Hepatocyte (in vitro differentiated cells): ENCODE results near the gene SHROOM4. TPM values are rescaled to one million over a fixed set of nuclear protein-coding genes. Genes with fewer than 3 reads are reported as not detected.

ENCODE experiments used
- DNase-seq: peaks from one replicate; pipeline ENCODE4 v3.0.0-alpha.2; 2016; ENCODE audit warnings: low spot score
- H2AFZ ChIP-seq: fragments of 200-600 bp; sonication (generic); 2 replicates; pipeline ENCODE4 v1.6.0; 2016; ENCODE audit warnings: antibody characterized with exemption, mild to moderate bottlenecking
- H3K27ac ChIP-seq: fragments of 200-600 bp; sonication (generic); 2 replicates; pipeline ENCODE4 v1.5.1; 2016; ENCODE audit warnings: mild to moderate bottlenecking
- H3K27me3 ChIP-seq: fragments of 200-600 bp; sonication (generic); 2 replicates; pipeline ENCODE4 v1.6.1; 2016
- H3K36me3 ChIP-seq: fragments of 200-600 bp; sonication (generic); replicated peaks from 2 replicates; pipeline ENCODE4 v1.5.1; 2016; ENCODE audit warnings: low read depth; ENCODE audit not compliant: insufficient read depth
- H3K4me1 ChIP-seq: fragments of 200-600 bp; sonication (generic); 2 replicates; pipeline ENCODE4 v1.5.1; 2016; ENCODE audit warnings: mild to moderate bottlenecking, moderate library complexity; ENCODE audit not compliant: insufficient read depth
- H3K4me2 ChIP-seq: fragments of 200-600 bp; sonication (generic); 2 replicates; pipeline ENCODE4 v1.6.0; 2016
- H3K4me3 ChIP-seq: fragments of 200-600 bp; sonication (generic); 2 replicates; pipeline ENCODE4 v1.5.1; 2016; ENCODE audit warnings: mild to moderate bottlenecking
- H3K79me2 ChIP-seq: fragments of 200-600 bp; sonication (generic); 2 replicates; pipeline ENCODE4 v1.6.0; 2017; ENCODE audit warnings: mild to moderate bottlenecking
- H3K9me2 ChIP-seq: fragments of 200-600 bp; sonication (generic); replicated peaks from 2 replicates; pipeline ENCODE4 v1.6.0; 2017; ENCODE audit warnings: mild to moderate bottlenecking; ENCODE audit not compliant: insufficient read depth
- H3K9me3 ChIP-seq: fragments of 200-600 bp; sonication (generic); 2 replicates; pipeline ENCODE4 v1.5.1; 2016; ENCODE audit warnings: low read depth, mild to moderate bottlenecking
- H4K20me1 ChIP-seq: fragments of 200-600 bp; sonication (generic); 2 replicates; pipeline ENCODE4 v1.6.0; 2016; ENCODE audit warnings: mild to moderate bottlenecking; ENCODE audit not compliant: insufficient read depth, poor library complexity, severe bottlenecking
- EZH2 ChIP-seq: fragments of 200-600 bp; sonication (generic); IDR thresholded peaks from 2 replicates; pipeline ENCODE4 v1.6.1; 2016; ENCODE audit warnings: antibody characterized with exemption, mild to moderate bottlenecking, borderline replicate concordance
- EZH2phosphoT487 ChIP-seq: fragments of 200-600 bp; sonication (generic); IDR thresholded peaks from one replicate; pipeline ENCODE4 v1.6.1; 2018; ENCODE audit warnings: antibody characterized with exemption, mild to moderate bottlenecking, low read depth, moderate library complexity; ENCODE audit not compliant: unreplicated experiment, severe bottlenecking
- WGBS: methylation state at CpG from one replicate; pipeline ENCODE4 v1.1.6; 2016; ENCODE audit warnings: low lambda C conversion rate; ENCODE audit errors: missing lambda C conversion rate; 5-methylcytosine and 5-hydroxymethylcytosine counted together
- polyA plus RNA-seq: library from polyadenylated mRNA; unstranded; fragments of >200 nt; fragmentation: Nextera tagmentation; extraction: Ambion mirVana; gene quantifications from 2 replicates; pipeline ENCODE4 v1.2.1, GENCODE V29; 2016
- total RNA-seq: library from RNA; depleted of rRNA; stranded (reverse); fragments of >200 nt; gene quantifications from 2 replicates; pipeline ENCODE4 v1.2.3, GENCODE V29; 2014
- TF ChIP-seq, protein P1 (sequence below): fragments of 200-600 bp; sonication (generic); IDR thresholded peaks from 2 replicates; pipeline ENCODE4 v1.5.1; 2016; ENCODE audit warnings: antibody characterized with exemption, mild to moderate bottlenecking; ENCODE audit not compliant: poor library complexity

The SHROOM4 gene
- total and polyA plus RNA-seq, 2 experiments from 2014 or later, result 1.6 to 7.1 TPM

- Histone ChIP-seq H3K79me2 (peaks cover 27% of the 10 kb centered on the region), H3K36me3 (no peaks in the 10 kb centered on the region), H3K9me2 (no peaks in the 10 kb centered on the region), H3K4me3 (no peak overlapping the region), H2AFZ (no peak overlapping the region), H4K20me1 (no peaks in the 10 kb centered on the region), H3K27me3 (no peaks in the 10 kb centered on the region), H3K9me3 (no peaks in the 10 kb centered on the region), H3K4me1 (peaks cover 30% of the 10 kb centered on the region), H3K4me2 (peak overlapping the region; percentile 53), H3K27ac (peak overlapping the region; percentile 94)
- WGBS, result 66% methylated on average over 4 of the region's 4 CpGs
- peak; percentile 33 for DNase-seq
- TF ChIP-seq EZH2phosphoT487 (no peak), EZH2 (no peak)
- TF ChIP-seq, protein P1, sequence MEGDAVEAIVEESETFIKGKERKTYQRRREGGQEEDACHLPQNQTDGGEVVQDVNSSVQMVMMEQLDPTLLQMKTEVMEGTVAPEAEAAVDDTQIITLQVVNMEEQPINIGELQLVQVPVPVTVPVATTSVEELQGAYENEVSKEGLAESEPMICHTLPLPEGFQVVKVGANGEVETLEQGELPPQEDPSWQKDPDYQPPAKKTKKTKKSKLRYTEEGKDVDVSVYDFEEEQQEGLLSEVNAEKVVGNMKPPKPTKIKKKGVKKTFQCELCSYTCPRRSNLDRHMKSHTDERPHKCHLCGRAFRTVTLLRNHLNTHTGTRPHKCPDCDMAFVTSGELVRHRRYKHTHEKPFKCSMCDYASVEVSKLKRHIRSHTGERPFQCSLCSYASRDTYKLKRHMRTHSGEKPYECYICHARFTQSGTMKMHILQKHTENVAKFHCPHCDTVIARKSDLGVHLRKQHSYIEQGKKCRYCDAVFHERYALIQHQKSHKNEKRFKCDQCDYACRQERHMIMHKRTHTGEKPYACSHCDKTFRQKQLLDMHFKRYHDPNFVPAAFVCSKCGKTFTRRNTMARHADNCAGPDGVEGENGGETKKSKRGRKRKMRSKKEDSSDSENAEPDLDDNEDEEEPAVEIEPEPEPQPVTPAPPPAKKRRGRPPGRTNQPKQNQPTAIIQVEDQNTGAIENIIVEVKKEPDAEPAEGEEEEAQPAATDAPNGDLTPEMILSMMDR, result no peak
These were observed 14.4 kb downstream of the SHROOM4 start for GRCh38 chrX:50799531-50799961.

GRCh38 chrX:50798783-50799182 lies 15.2 kb downstream of the SHROOM4 start:
- H3K79me2 ChIP-seq, result peaks cover 26% of the 10 kb centered on the region

DNA sequence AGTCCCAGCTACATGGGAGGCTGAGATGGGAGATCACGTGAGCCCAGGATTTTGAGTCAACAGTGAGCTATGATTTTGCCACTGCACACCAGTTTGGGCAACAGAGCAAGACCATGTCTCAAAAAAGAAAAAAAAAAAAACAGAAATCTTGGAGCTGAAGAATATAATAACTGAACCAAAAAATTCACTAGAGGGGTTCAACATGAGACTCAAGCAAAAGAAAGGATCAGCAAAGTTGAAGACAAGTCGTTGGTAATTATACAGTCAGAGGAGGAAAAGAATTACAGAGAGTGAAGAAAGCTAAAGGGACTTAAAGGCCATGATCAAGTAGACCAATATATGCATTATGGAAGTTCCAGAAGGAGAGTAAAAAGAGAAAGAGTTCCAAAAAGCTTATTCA lies 26.9 kb downstream of the SHROOM4 start:
- H3K36me3 ChIP-seq, result no peaks in the 10 kb centered on the region
- H3K9me3 ChIP-seq, result no peaks in the 10 kb centered on the region
- H3K27me3 ChIP-seq, result no peaks in the 10 kb centered on the region
- H3K79me2 ChIP-seq, result no peaks in the 10 kb centered on the region
- WGBS, result 57% methylated on average over 2 of the region's 2 CpGs
- H3K4me3 ChIP-seq, result no peak overlapping the region
- no peak overlapping the region for H2AFZ ChIP-seq
- TF ChIP-seq EZH2, result no peak
- TF ChIP-seq EZH2phosphoT487, result no peak
- TF ChIP-seq, protein P1, result no peak
- H3K27ac ChIP-seq, result no peak overlapping the region
- H3K4me1 ChIP-seq, result no peaks in the 10 kb centered on the region
- H3K4me2 ChIP-seq, result no peak overlapping the region
- H3K9me2 ChIP-seq, result no peaks in the 10 kb centered on the region
- no peak for DNase-seq
- no peaks in the 10 kb centered on the region for H4K20me1 ChIP-seq

More at GRCh38 chrX:50798783-50799182, 15.2 kb downstream of the SHROOM4 start:
- H3K4me1 ChIP-seq, result peaks cover 30% of the 10 kb centered on the region
- no peak overlapping the region for H2AFZ ChIP-seq
- 48% methylated on average over 4 of the region's 4 CpGs for WGBS
- no peaks in the 10 kb centered on the region for H3K27me3 ChIP-seq
- H3K36me3 ChIP-seq, result no peaks in the 10 kb centered on the region
- TF ChIP-seq, protein P1, result no peak
- TF ChIP-seq EZH2, result no peak
- no peak for TF ChIP-seq EZH2phosphoT487
- no peak overlapping the region for H3K4me3 ChIP-seq
- H3K9me3 ChIP-seq, result no peaks in the 10 kb centered on the region
- no peaks in the 10 kb centered on the region for H4K20me1 ChIP-seq
- peak overlapping the region; percentile 94 for H3K27ac ChIP-seq
- peak; percentile 17 for DNase-seq
- H3K4me2 ChIP-seq, result peak overlapping the region; percentile 53
- H3K9me2 ChIP-seq, result no peaks in the 10 kb centered on the region
